Loucy (cell line): Measurements from ENCODE around the gene KLHL6.

Source experiments
- H2AFZ ChIP-seq: fragments of 200-600 bp; sonication (generic); 2 replicates; pipeline ENCODE4 v1.6.0; 2016; ENCODE audit warnings: antibody characterized with exemption, mild to moderate bottlenecking, low read length, moderate library complexity
- H3F3A ChIP-seq: fragments of 200-600 bp; 2 replicates; pipeline ENCODE4 v1.6.0; 2016; ENCODE audit warnings: antibody characterized with exemption, low read depth, mild to moderate bottlenecking
- H3K27me3 ChIP-seq: fragments of 200-600 bp; sonication (generic); 2 replicates; pipeline ENCODE4 v1.6.1; 2014; ENCODE audit warnings: low read length, mild to moderate bottlenecking; ENCODE audit not compliant: insufficient read depth, poor library complexity, severe bottlenecking
- H3K36me3 ChIP-seq: fragments of 200-600 bp; sonication (generic); 2 replicates; pipeline ENCODE4 v1.6.1; 2016; ENCODE audit warnings: low read length; ENCODE audit not compliant: insufficient read depth
- H3K4me1 ChIP-seq: fragments of 200-600 bp; sonication (generic); 2 replicates; pipeline ENCODE4 v1.5.1; 2014; ENCODE audit warnings: low read length, mild to moderate bottlenecking; ENCODE audit not compliant: insufficient read depth, poor library complexity, severe bottlenecking
- H3K4me2 ChIP-seq: fragments of 200-600 bp; sonication (generic); 2 replicates; pipeline ENCODE4 v1.6.0; 2014; ENCODE audit warnings: antibody characterized with exemption, low read length, low read depth, mild to moderate bottlenecking; ENCODE audit not compliant: poor library complexity, severe bottlenecking
- H3K4me3 ChIP-seq: fragments of 200-600 bp; sonication (generic); 2 replicates; pipeline ENCODE4 v1.5.1; 2014; ENCODE audit warnings: low read length, mild to moderate bottlenecking, mixed read lengths; ENCODE audit not compliant: poor library complexity, severe bottlenecking
- H3K79me2 ChIP-seq: fragments of 200-600 bp; sonication (generic); 2 replicates; pipeline ENCODE4 v1.6.1; 2014; ENCODE audit warnings: low read length; ENCODE audit not compliant: insufficient read depth
- H3K9ac ChIP-seq: fragments of 200-600 bp; sonication (generic); 2 replicates; pipeline ENCODE4 v1.6.0; 2014; ENCODE audit warnings: mild to moderate bottlenecking, low read depth, low read length, moderate library complexity; ENCODE audit not compliant: poor library complexity, severe bottlenecking
- H3K9me2 ChIP-seq: fragments of 200-600 bp; sonication (generic); replicated peaks from 2 replicates; pipeline ENCODE4 v1.6.1; 2016; ENCODE audit warnings: low read depth, low read length, mixed read lengths
- H3K9me3 ChIP-seq: fragments of 200-600 bp; sonication (generic); 2 replicates; pipeline ENCODE4 v1.6.1; 2014; ENCODE audit warnings: mild to moderate bottlenecking, antibody characterized with exemption, low read length, low read depth; ENCODE audit not compliant: insufficient read depth
- H4K20me1 ChIP-seq: fragments of 200-600 bp; sonication (generic); 2 replicates; pipeline ENCODE4 v1.6.0; 2014; ENCODE audit warnings: antibody characterized with exemption, low read length, mild to moderate bottlenecking; ENCODE audit not compliant: insufficient read depth, poor library complexity, severe bottlenecking
- EZH2phosphoT487 ChIP-seq: fragments of 200-600 bp; IDR thresholded peaks from 2 replicates; pipeline ENCODE4 v1.6.1; 2018; ENCODE audit warnings: antibody characterized with exemption, mild to moderate bottlenecking, moderate library complexity, borderline replicate concordance
- TF ChIP-seq, protein P1 (sequence below): fragments of 200-600 bp; sonication (generic); conservative IDR thresholded peaks from 2 replicates; pipeline ENCODE4 v1.5.1; 2014; ENCODE audit warnings: mild to moderate bottlenecking, antibody characterized with exemption, low read length

The KLHL6 gene

DNA sequence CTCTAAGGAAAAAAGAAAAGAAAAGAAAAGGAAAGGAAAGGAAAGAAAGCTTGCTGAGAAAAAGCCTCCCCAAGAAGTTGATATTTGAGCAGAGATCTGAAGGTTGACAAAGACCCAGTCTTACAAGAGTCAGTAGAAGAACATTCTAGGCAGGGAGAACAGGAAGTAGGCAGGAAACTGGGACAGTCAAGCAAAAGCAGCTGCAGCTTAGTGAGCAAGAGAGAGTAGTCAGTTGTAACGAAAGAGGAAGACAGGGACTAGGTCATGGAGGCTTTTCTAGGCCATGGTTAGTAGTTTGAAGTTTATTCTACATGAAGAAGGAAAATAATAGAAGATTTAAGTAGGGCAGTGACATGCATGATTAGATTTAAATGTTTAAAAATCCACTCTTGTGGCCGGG, 31.8 kb upstream of the KLHL6 start:
- 0 out of 2 replicates have a peak, but pooled peaks cover 4% of the 10 kb centered on the region for H3F3A ChIP-seq
- H2AFZ ChIP-seq = peak overlapping the region; percentile 59; the same call in 1 of the 2 replicates
- H3K27me3 ChIP-seq = no peaks in the 10 kb centered on the region
- H3K9me2 ChIP-seq = no peaks in the 10 kb centered on the region
- peak overlapping the region; percentile 33 for H3K4me2 ChIP-seq
- H4K20me1 ChIP-seq = no peaks in the 10 kb centered on the region
- no peaks in the 10 kb centered on the region for H3K9me3 ChIP-seq
- H3K4me3 ChIP-seq = peak overlapping the region; percentile 0
- no peak for TF ChIP-seq EZH2phosphoT487
- TF ChIP-seq, protein P1, sequence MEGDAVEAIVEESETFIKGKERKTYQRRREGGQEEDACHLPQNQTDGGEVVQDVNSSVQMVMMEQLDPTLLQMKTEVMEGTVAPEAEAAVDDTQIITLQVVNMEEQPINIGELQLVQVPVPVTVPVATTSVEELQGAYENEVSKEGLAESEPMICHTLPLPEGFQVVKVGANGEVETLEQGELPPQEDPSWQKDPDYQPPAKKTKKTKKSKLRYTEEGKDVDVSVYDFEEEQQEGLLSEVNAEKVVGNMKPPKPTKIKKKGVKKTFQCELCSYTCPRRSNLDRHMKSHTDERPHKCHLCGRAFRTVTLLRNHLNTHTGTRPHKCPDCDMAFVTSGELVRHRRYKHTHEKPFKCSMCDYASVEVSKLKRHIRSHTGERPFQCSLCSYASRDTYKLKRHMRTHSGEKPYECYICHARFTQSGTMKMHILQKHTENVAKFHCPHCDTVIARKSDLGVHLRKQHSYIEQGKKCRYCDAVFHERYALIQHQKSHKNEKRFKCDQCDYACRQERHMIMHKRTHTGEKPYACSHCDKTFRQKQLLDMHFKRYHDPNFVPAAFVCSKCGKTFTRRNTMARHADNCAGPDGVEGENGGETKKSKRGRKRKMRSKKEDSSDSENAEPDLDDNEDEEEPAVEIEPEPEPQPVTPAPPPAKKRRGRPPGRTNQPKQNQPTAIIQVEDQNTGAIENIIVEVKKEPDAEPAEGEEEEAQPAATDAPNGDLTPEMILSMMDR = no peak
- H3K9ac ChIP-seq = peak overlapping the region; percentile 55
- H3K4me1 ChIP-seq = peaks cover 52% of the 10 kb centered on the region
- no peaks in the 10 kb centered on the region for H3K79me2 ChIP-seq
- H3K36me3 ChIP-seq = no peaks in the 10 kb centered on the region

DNA sequence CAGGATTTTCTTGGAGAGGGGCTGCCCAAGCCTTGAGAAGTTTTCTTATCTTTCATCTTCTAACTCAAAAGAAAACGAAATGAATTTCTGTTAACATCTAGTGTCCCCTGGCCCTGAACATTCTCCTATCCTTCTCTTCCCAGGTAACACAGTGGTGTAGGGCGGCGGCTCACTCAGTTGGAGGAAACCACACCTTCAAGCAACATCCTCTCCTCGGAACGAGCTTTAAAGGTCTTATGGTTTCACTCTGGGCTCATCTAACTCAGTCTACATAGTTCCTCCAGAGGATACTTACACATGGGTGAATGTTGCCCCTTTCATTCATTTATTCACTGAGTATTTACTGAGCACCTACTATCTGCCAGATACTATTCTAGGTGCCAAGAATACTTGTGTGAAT, 31.0 kb upstream of the KLHL6 start:
- Histone ChIP-seq H3K4me1 (peaks cover 45% of the 10 kb centered on the region), H3K79me2 (no peaks in the 10 kb centered on the region), H3K9me2 (no peaks in the 10 kb centered on the region), H2AFZ (no peak overlapping the region), H3K4me2 (no peak overlapping the region), H4K20me1 (no peaks in the 10 kb centered on the region), H3F3A (0 out of 2 replicates have a peak, but pooled peaks cover 4% of the 10 kb centered on the region), H3K36me3 (no peaks in the 10 kb centered on the region), H3K4me3 (no peak overlapping the region), H3K9me3 (no peaks in the 10 kb centered on the region), H3K27me3 (no peaks in the 10 kb centered on the region), H3K9ac (no peak overlapping the region)
- TF ChIP-seq, protein P1 = no peak
- no peak for TF ChIP-seq EZH2phosphoT487

DNA sequence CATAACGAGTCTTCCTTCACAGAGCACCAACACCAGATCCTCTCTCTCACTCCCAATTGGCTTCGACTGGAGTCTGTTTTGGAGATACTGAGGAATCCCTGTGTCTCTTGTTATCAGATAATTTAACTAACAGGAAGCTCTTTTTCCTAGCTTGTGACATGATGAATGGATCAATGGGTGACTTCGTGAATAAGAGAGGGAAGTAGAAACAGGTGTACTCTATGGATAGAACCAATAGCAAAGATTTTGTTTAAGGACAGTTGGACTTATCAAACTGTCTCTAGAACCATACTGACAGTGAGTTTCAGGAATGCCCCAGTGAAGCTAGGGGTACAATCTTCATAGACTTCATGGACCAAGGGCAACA, 29.4 kb upstream of the KLHL6 start:
- no peaks in the 10 kb centered on the region for H3K36me3 ChIP-seq
- peak overlapping the region; percentile 38 for H2AFZ ChIP-seq
- H3K9ac ChIP-seq = peak overlapping the region; percentile 6

More for the DNA sequence above, 29.4 kb upstream of the KLHL6 start:
- Histone ChIP-seq H3K79me2 (no peaks in the 10 kb centered on the region), H3K4me2 (peak overlapping the region; percentile 11), H3K4me3 (no peak overlapping the region), H3K4me1 (peaks cover 45% of the 10 kb centered on the region), H3K27me3 (no peaks in the 10 kb centered on the region), H3K9me2 (no peaks in the 10 kb centered on the region), H3F3A (0 out of 2 replicates have a peak, but pooled peaks cover 4% of the 10 kb centered on the region), H3K9me3 (no peaks in the 10 kb centered on the region), H4K20me1 (no peaks in the 10 kb centered on the region)
- no peak for TF ChIP-seq EZH2phosphoT487
- TF ChIP-seq, protein P1 = no peak
